ENCODE data around the gene PBX1. TPM values are rescaled to one million over a fixed set of nuclear protein-coding genes. Genes with fewer than 3 reads are reported as not detected.

The PBX1 gene
- total and polyA plus RNA-seq, 10 of the 15 experiments (the other 5 are each of a cell fraction or from before 2014, with no cell fraction given) = 0.05 to 0.28 (median 0.11) TPM; not detected in 5

- Histone ChIP-seq H3K9ac (ENCODE audit: control insufficient read depth, insufficient read depth, low read length) (no peak overlapping the region), H3K9me3 (replicated peaks; ENCODE audit: control insufficient read depth, insufficient read depth, low read length) (no peaks in the 10 kb centered on the region), H3K79me2 (ENCODE audit: control insufficient read depth, insufficient read depth, low read length) (no peaks in the 10 kb centered on the region), H4K20me1 (ENCODE audit: control insufficient read depth, insufficient read depth) (no peaks in the 10 kb centered on the region), H3K4me2 (ENCODE audit: control insufficient read depth, insufficient read depth) (no peak overlapping the region), H3K27ac (ENCODE audit: control insufficient read depth, insufficient read depth) (no peak overlapping the region), H3K27me3 (replicated peaks in 1 of 2; ENCODE audit: control insufficient read depth in 2 of 2, insufficient read depth in 2 of 2, low read length in 1 of 2) (no peaks in the 10 kb centered on the region), H2AFZ (ENCODE audit: control insufficient read depth, low read depth, low read length) (no peak overlapping the region), H3K4me3 (no peak overlapping the region), H3K4me1 (ENCODE audit: control insufficient read depth, insufficient read depth, low read length) (no peaks in the 10 kb centered on the region), H3K36me3 (ENCODE audit: control insufficient read depth in 2 of 2, insufficient read depth in 2 of 2, low read length in 1 of 2) (no peaks in the 10 kb centered on the region)
- no peak for TF ChIP-seq RB1 (IDR thresholded peaks at IDR 0.05; ENCODE audit: borderline replicate concordance)
- POLR2A ChIA-PET = no interaction called here
- SMC1A ChIA-PET (ENCODE audit: uncharacterized antibody, unreplicated experiment) = no interaction called here
- 2% methylated on average over 3 of the region's 3 CpGs for WGBS (ENCODE audit: insufficient coverage, insufficient replicate concordance, low lambda C conversion rate, missing lambda C conversion rate)
- ATAC-seq (no peak), DNase-seq (ENCODE audit: low read depth, low spot score) (no peak), FAIRE-seq (no peak)
- RAD21 ChIA-PET (ENCODE audit: unreplicated experiment) = interaction anchor here (1.0 kb wide), 1 partner anchor 1088 kb away, joined by 3 read pairs; no protein-coding TSS in a partner anchor
- no TSS peak for BruUV-seq (replicated peaks)
- intact Hi-C loops (cut with micrococcal nuclease; ENCODE audit: unreplicated experiment) (loop anchor here (2.0 to 5.0 kb wide), 3 partner anchors 168 to 1207 kb away; no protein-coding TSS in a partner anchor), in situ Hi-C loops (cut with MboI) (loop anchor here (10.0 kb wide), 2 partner anchors 1084 to 1204 kb away; no protein-coding TSS in a partner anchor)
- CTCF ChIA-PET = interaction anchor here (1.2 to 1.9 kb wide), 2 partner anchors 8 to 168 kb away, joined by 5 to 6 read pairs; no protein-coding TSS in a partner anchor
These were observed 60.2 kb downstream of the PBX1 start for GRCh38 chr1:164619006-164619784.

GRCh38 chr1:164622068-164622845 lies 63.3 kb downstream of the PBX1 start:
- in situ Hi-C loops (cut with MboI) (no loop called here), intact Hi-C loops (cut with micrococcal nuclease; ENCODE audit: unreplicated experiment) (no loop called here)
- no peak overlapping the region for H3K4me2 ChIP-seq (ENCODE audit: control insufficient read depth, insufficient read depth)
- no peak overlapping the region for H3K9ac ChIP-seq (ENCODE audit: control insufficient read depth, insufficient read depth, low read length)
- ChIA-PET RAD21 (ENCODE audit: unreplicated experiment) (no interaction called here), POLR2A (no interaction called here), SMC1A (ENCODE audit: uncharacterized antibody, unreplicated experiment) (interaction anchor here (0.5 kb wide), 1 partner anchor 1163 kb away, joined by 4 read pairs; no protein-coding TSS in a partner anchor), CTCF (no interaction called here)
- ATAC-seq (no peak), DNase-seq (ENCODE audit: low read depth, low spot score) (no peak), FAIRE-seq (no peak)
- no peak overlapping the region for H2AFZ ChIP-seq (ENCODE audit: control insufficient read depth, low read depth, low read length)
- H3K4me1 ChIP-seq (ENCODE audit: control insufficient read depth, insufficient read depth, low read length) = no peaks in the 10 kb centered on the region
- 31% methylated on average over 8 of the region's 8 CpGs for WGBS (ENCODE audit: insufficient coverage, insufficient replicate concordance, low lambda C conversion rate, missing lambda C conversion rate)
- no peaks in the 10 kb centered on the region for H4K20me1 ChIP-seq (ENCODE audit: control insufficient read depth, insufficient read depth)
- no peak overlapping the region for H3K4me3 ChIP-seq
- H3K27me3 ChIP-seq (replicated peaks in 1 of 2; ENCODE audit: control insufficient read depth in 2 of 2, insufficient read depth in 2 of 2, low read length in 1 of 2) = no peaks in the 10 kb centered on the region
- BruUV-seq (replicated peaks) = no TSS peak
- H3K79me2 ChIP-seq (ENCODE audit: control insufficient read depth, insufficient read depth, low read length) = no peaks in the 10 kb centered on the region
- H3K36me3 ChIP-seq (ENCODE audit: control insufficient read depth in 2 of 2, insufficient read depth in 2 of 2, low read length in 1 of 2) = no peaks in the 10 kb centered on the region
- H3K27ac ChIP-seq (ENCODE audit: control insufficient read depth, insufficient read depth) = no peak overlapping the region
- no peaks in the 10 kb centered on the region for H3K9me3 ChIP-seq (replicated peaks; ENCODE audit: control insufficient read depth, insufficient read depth, low read length)
- no peak for TF ChIP-seq RFX5 (IDR thresholded peaks at IDR 0.05; ENCODE audit: low read depth, low read length)
- TF ChIP-seq SREBF1 (IDR thresholded peaks at IDR 0.05; ENCODE audit: low read length) = no peak
- TF ChIP-seq HDAC2 (IDR thresholded peaks at IDR 0.05) = no peak
- TF ChIP-seq ELK1 (IDR thresholded peaks at IDR 0.05; ENCODE audit: low read depth, low read length) = no peak
- TF ChIP-seq RB1 (IDR thresholded peaks at IDR 0.05; ENCODE audit: borderline replicate concordance) = no peak
- TF ChIP-seq BCL11A (IDR thresholded peaks at IDR 0.05; ENCODE audit: low read depth, low read length) = no peak
- no peak for TF ChIP-seq TAF1 (IDR thresholded peaks at IDR 0.05; ENCODE audit: borderline replicate concordance, low read depth, low read length)
- TF ChIP-seq SKIL (IDR thresholded peaks at IDR 0.05; ENCODE audit: low read depth, poor library complexity, severe bottlenecking) = no peak
